MCF 10A (cell line): Measurements from ENCODE around the gene SRCIN1. TPM values are rescaled to one million over a fixed set of nuclear protein-coding genes. Genes with fewer than 3 reads are reported as not detected.

Source experiments
- BruUV-seq: library from RNA; stranded (reverse); fragments of 400-500 nt; replicated peaks from 2 replicates; lab custom pipeline; 2021; lab: Mats Ljungman, UMichigan
- CTCF ChIA-PET: fragments of 300-600 bp; sonication (Branson Sonifier 250); formaldehyde crosslinking; extraction: SDS; loops from one replicate; lab custom pipeline; 2021; ENCODE audit warnings: antibody characterized with exemption, inconsistent platforms; lab: Yijun Ruan, JAX
- POLR2A ChIA-PET: fragments of 300-600, 350-650 bp; sonication (Branson Sonifier 250); formaldehyde crosslinking; extraction: SDS; loops from one replicate; lab custom pipeline; 2020; ENCODE audit warnings: antibody characterized with exemption, inconsistent platforms; lab: Yijun Ruan, JAX
- DNase-seq: peaks from one replicate; pipeline ENCODE4 v3.0.0-alpha.2; 2018; ENCODE audit not compliant: unreplicated experiment
- H3K27ac Mint-ChIP-seq: one replicate; pipeline ENCODE4 v1.8.0; 2022; ENCODE audit warnings: mild to moderate bottlenecking, low read depth, mixed read lengths; ENCODE audit not compliant: unreplicated experiment
- H3K27me3 Mint-ChIP-seq: one replicate; pipeline ENCODE4 v1.8.0; 2022; ENCODE audit warnings: mixed read lengths; ENCODE audit not compliant: insufficient read depth, unreplicated experiment
- H3K36me3 Mint-ChIP-seq: one replicate; pipeline ENCODE4 v1.8.0; 2022; ENCODE audit warnings: mild to moderate bottlenecking, moderate library complexity, mixed read lengths; ENCODE audit not compliant: insufficient read depth, unreplicated experiment
- H3K4me1 Mint-ChIP-seq: one replicate; pipeline ENCODE4 v1.8.0; 2022; ENCODE audit warnings: mixed read lengths; ENCODE audit not compliant: insufficient read depth, unreplicated experiment
- H3K4me3 Mint-ChIP-seq: one replicate; pipeline ENCODE4 v1.8.0; 2022; ENCODE audit warnings: mild to moderate bottlenecking, moderate library complexity, mixed read lengths; ENCODE audit not compliant: unreplicated experiment
- H3K9me3 Mint-ChIP-seq: one replicate; pipeline ENCODE4 v1.8.0; 2022; ENCODE audit warnings: mixed read lengths; ENCODE audit not compliant: unreplicated experiment
- CTCF ChIP-seq: fragments of 200-600 bp; IDR thresholded peaks from one replicate; pipeline ENCODE4 v1.8.0; 2022; ENCODE audit warnings: antibody characterized with exemption, mild to moderate bottlenecking; ENCODE audit not compliant: unreplicated experiment
- intact Hi-C: fragments of 100-400 bp; cut with micrococcal nuclease; formaldehyde crosslinking; loops from 2 replicates; pipeline ENCODE4 v1.14.1; 2022
- total RNA-seq: library from RNA; stranded (reverse); gene quantifications from 2 replicates; pipeline ENCODE4 v1.2.3, GENCODE V29; 2022

Gene SRCIN1
- total RNA-seq, 1 experiment from 2014 or later = 5.7 TPM

DNA sequence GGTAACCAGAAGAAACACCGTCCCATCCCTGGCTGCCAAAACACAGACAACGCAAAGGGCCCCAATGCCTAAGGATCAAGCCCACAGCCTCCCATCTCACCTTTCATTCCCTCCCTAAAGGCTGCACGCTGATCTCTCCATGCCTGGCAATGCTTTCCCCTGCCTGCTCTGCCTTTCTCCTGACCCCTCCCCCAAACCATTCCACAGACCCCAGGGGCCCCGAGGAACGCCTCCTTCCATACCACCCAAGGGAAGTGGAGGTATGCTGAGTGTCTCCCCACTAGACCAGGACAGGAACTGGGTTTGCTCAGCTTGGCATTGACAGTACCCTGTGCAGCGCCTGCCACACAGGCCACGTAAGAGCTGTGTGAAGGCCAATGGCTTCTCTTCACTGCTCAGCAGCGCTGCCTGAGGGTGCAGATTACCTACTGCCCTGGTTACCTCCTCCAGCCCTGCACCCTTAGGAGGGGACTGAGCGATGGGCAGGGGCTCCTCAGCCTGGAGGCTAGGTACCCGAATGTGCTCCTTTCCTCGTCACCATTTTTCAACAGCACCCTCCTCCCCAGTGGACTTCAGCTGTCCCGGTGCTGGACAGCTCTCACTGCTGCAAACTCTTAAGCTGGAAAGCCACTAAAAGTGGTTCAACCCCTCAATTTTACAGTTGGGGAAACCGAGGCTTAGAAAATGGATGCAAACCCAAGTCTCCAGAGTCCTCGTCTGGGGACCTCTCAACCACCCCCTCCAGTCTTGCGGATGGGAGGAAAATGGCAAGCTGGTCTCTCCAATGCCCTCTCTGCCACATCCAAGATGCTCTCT is 45.0 kb downstream of the SRCIN1 start:
- Mint-ChIP-seq H3K27me3 (peaks cover 24% of the 10 kb centered on the region), H3K4me1 (peaks cover 16% of the 10 kb centered on the region), H3K9me3 (no peaks in the 10 kb centered on the region), H3K4me3 (peak overlapping the region; percentile 25), H3K36me3 (peaks cover 2% of the 10 kb centered on the region), H3K27ac (no peak overlapping the region)
- BruUV-seq = no TSS peak
- TF ChIP-seq CTCF = no peak
- peak; percentile 27 for DNase-seq
- ChIA-PET CTCF (interaction anchor here (1.0 to 4.3 kb wide), 3 partner anchors 16 to 21 kb away, joined by 3 to 86 read pairs (median 4); no protein-coding TSS in a partner anchor), POLR2A (interaction anchor here (0.9 to 3.3 kb wide), 2 partner anchors 20 to 24 kb away, joined by 3 to 62 read pairs; no protein-coding TSS in a partner anchor)
- intact Hi-C loops = no loop called here

DNA sequence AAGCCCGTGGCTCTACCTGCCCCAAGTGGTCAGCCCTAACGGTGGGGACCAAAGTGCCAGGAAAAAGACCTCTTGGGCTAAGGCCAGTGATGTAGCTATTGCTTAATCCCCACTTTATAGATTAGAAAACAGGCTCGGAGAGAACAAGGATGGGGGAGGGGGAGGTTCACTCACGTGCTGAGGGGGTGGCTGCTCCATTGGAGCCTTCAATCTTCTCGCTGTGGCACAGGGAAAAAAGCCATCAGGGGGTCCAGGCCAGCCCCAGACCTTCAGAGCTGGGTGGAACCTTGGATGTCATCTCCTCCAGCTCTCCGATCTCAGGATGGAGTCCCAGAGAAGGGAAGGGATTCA is 45.9 kb downstream of the SRCIN1 start:
- Mint-ChIP-seq H3K4me1 (peaks cover 18% of the 10 kb centered on the region), H3K27me3 (peaks cover 16% of the 10 kb centered on the region), H3K9me3 (no peaks in the 10 kb centered on the region), H3K36me3 (peaks cover 6% of the 10 kb centered on the region), H3K27ac (no peak overlapping the region), H3K4me3 (peak overlapping the region; percentile 97)
- no peak for TF ChIP-seq CTCF
- ChIA-PET POLR2A (interaction anchor here (0.5 to 3.3 kb wide), 11 partner anchors 9 to 244 kb away, joined by 3 to 62 read pairs (median 5); partner anchors contain the start of genes EPOP and MLLT6), CTCF (interaction anchor here (0.7 to 4.3 kb wide), 8 partner anchors 9 to 148 kb away, joined by 3 to 86 read pairs (median 4); no protein-coding TSS in a partner anchor)
- intact Hi-C loops = no loop called here
- no peak for DNase-seq
- BruUV-seq = no TSS peak

DNA sequence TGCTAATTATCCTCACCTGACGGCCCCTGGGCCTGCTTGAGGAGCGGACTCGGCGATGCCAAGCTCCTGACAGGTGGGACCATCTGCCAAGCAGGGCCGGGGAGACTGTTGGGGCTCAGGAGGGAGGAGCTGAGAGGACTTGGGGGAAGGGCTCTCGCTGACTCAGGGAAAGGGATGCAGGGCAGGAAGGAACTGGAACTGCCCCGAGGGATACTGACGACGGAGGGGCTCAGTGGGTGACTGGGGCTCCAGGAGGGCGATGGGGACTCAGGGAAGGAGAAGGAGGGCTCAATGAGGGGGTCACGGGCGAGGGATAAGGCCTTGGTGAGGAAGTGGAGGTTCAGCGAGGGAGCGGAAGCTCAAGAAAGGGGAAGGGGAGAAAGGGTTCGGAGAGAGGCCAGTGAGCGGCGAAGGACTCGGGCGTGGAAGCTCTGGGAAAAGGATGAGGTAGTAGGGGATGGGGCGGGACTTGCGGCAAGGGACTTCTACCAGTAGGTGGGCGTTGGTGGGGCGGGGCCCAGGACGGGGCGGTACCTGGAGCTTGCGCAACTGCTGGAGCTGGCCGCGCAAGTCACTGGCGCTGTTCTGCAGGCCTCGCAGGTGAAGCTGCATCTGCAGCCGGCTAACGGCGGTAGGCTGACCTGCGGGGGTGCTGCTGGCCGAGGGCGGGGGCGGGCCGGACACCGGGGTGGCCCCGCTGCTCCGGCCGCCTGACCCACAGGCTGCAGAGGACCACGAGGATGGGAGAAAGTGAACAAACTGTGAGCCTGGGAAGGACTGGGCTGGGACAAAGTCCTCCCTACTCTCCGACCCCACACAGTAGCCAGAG is 46.5 kb downstream of the SRCIN1 start:
- Mint-ChIP-seq H3K27me3 (peaks cover 10% of the 10 kb centered on the region), H3K4me1 (peaks cover 24% of the 10 kb centered on the region), H3K27ac (peak overlapping the region; percentile 98), H3K9me3 (no peaks in the 10 kb centered on the region), H3K4me3 (peak overlapping the region; percentile 97), H3K36me3 (peaks cover 6% of the 10 kb centered on the region)
- intact Hi-C loops = no loop called here
- peak; percentile 93 for DNase-seq
- no peak for TF ChIP-seq CTCF
- ChIA-PET POLR2A (interaction anchor here (0.5 to 3.3 kb wide), 31 partner anchors 7 to 443 kb away, joined by 3 to 62 read pairs (median 3); partner anchors contain the start of genes EPOP, LASP1 and MLLT6), CTCF (interaction anchor here (0.6 to 4.3 kb wide), 19 partner anchors 9 to 177 kb away, joined by 3 to 86 read pairs (median 4); no protein-coding TSS in a partner anchor)
- BruUV-seq = TSS peak; percentile 81
